HEK293 (cell line): ENCODE data around the gene EML6.

Source experiments
- ATF2 ChIP-seq: fragments of 450-650 bp; formaldehyde crosslinking; IDR thresholded peaks from 2 replicates; pipeline ENCODE4 v1.5.1; 2016; ENCODE audit warnings: missing biosample characterization, missing genetic modification characterization, low read depth
- CTCF ChIP-seq: fragments of 450-650 bp; formaldehyde crosslinking; IDR thresholded peaks from 2 replicates; pipeline ENCODE4 v1.5.1; 2016; ENCODE audit warnings: missing biosample characterization, missing genetic modification characterization
- EGR2 ChIP-seq: fragments of 450-650 bp; formaldehyde crosslinking; IDR thresholded peaks from 2 replicates; pipeline ENCODE4 v1.5.1; 2016; ENCODE audit warnings: low read depth, missing biosample characterization, missing genetic modification characterization
- SP2 ChIP-seq: fragments of 450-650 bp; formaldehyde crosslinking; IDR thresholded peaks from 2 replicates; pipeline ENCODE4 v1.5.1; 2016; ENCODE audit warnings: missing biosample characterization, missing genetic modification characterization
- YY1 ChIP-seq: fragments of 450-650 bp; formaldehyde crosslinking; IDR thresholded peaks from 2 replicates; pipeline ENCODE4 v1.5.1; 2018; ENCODE audit warnings: missing biosample characterization, missing genetic modification characterization
- ZNF398 ChIP-seq: fragments of 450-650 bp; formaldehyde crosslinking; IDR thresholded peaks from 2 replicates; pipeline ENCODE4 v1.5.1; 2017; ENCODE audit warnings: missing biosample characterization, missing genetic modification characterization
- ZNF433 ChIP-seq: fragments of 450-650 bp; formaldehyde crosslinking; IDR thresholded peaks from 2 replicates; pipeline ENCODE4 v1.5.1; 2016; ENCODE audit warnings: missing biosample characterization, missing genetic modification characterization, low read depth

GRCh38 chr2:54809819-54810218 lies 86.4 kb downstream of the EML6 start:
- no peak for TF ChIP-seq CTCF
- no peak for TF ChIP-seq ZNF398
- TF ChIP-seq SP2 (tag by site-specific recombination), result 0 out of 2 replicates have a peak, but pooled peaks have one; percentile 6
- no peak for TF ChIP-seq ATF2 (tag by site-specific recombination)
- TF ChIP-seq YY1 (tag by site-specific recombination), result no peak
- TF ChIP-seq ZNF433, result no peak
- no peak for TF ChIP-seq EGR2
